ENCODE data around the gene KAZN. TPM values are rescaled to one million over a fixed set of nuclear protein-coding genes. Genes with fewer than 3 reads are reported as not detected.

Gene KAZN
- polyA plus RNA-seq, 1 experiment: 5.5 TPM

- Histone ChIP-seq H3K27me3 (ENCODE audit: control insufficient read depth, insufficient read depth, low read length) (no peaks in the 10 kb centered on the region), H3K36me3 (ENCODE audit: control insufficient read depth, insufficient read depth, low read length) (no peaks in the 10 kb centered on the region; the same call in 1 of the 2 replicates), H3K4me3 (ENCODE audit: low read depth, low read length) (no peak overlapping the region)
- TF ChIP-seq CTCF (IDR thresholded peaks at IDR 0.05; ENCODE audit: insufficient read depth, low read depth, low read length): no peak
- CTCF ChIA-PET: no interaction called here
- POLR2A ChIA-PET: no interaction called here
- no peak for DNase-seq (ENCODE audit: low read depth)
Observed at GRCh38 chr1:14949836-14950713, 351.6 kb downstream of the KAZN start.

- CTCF ChIA-PET: no interaction called here
- H3K27me3 ChIP-seq (ENCODE audit: control insufficient read depth, insufficient read depth, low read length): no peaks in the 10 kb centered on the region
- POLR2A ChIA-PET: no interaction called here
- no peaks in the 10 kb centered on the region; the same call in 1 of the 2 replicates for H3K36me3 ChIP-seq (ENCODE audit: control insufficient read depth, insufficient read depth, low read length)
- DNase-seq (ENCODE audit: low read depth): no peak
- no peak for TF ChIP-seq CTCF (IDR thresholded peaks at IDR 0.05; ENCODE audit: insufficient read depth, low read depth, low read length)
- H3K4me3 ChIP-seq (ENCODE audit: low read depth, low read length): no peak overlapping the region
Observed at GRCh38 chr1:14951766-14952165, 353.3 kb downstream of the KAZN start.

GRCh38 chr1:14952626-14953314 is 354.3 kb downstream of the KAZN start:
- ChIA-PET CTCF (interaction anchor here (0.6 to 1.0 kb wide), 2 partner anchors 10 to 71 kb away, joined by 3 to 4 read pairs; no protein-coding TSS in a partner anchor), POLR2A (no interaction called here)
- H3K27me3 ChIP-seq (ENCODE audit: control insufficient read depth, insufficient read depth, low read length): no peaks in the 10 kb centered on the region
- H3K4me3 ChIP-seq (ENCODE audit: low read depth, low read length): no peak overlapping the region
- no peak for DNase-seq (ENCODE audit: low read depth)
- peaks cover 1% of the 10 kb centered on the region for H3K36me3 ChIP-seq (ENCODE audit: control insufficient read depth, insufficient read depth, low read length)
- TF ChIP-seq CTCF (IDR thresholded peaks at IDR 0.05; ENCODE audit: insufficient read depth, low read depth, low read length): no peak

GRCh38 chr1:14954210-14954609 is 355.7 kb downstream of the KAZN start:
- no peak overlapping the region for H3K4me3 ChIP-seq (ENCODE audit: low read depth, low read length)
- DNase-seq (ENCODE audit: low read depth): no peak
- peaks cover 1% of the 10 kb centered on the region for H3K36me3 ChIP-seq (ENCODE audit: control insufficient read depth, insufficient read depth, low read length)
- no peak for TF ChIP-seq CTCF (IDR thresholded peaks at IDR 0.05; ENCODE audit: insufficient read depth, low read depth, low read length)
- ChIA-PET CTCF (interaction anchor here (0.9 to 1.8 kb wide), 3 partner anchors 10 to 72 kb away, joined by 3 to 5 read pairs (median 3); no protein-coding TSS in a partner anchor), POLR2A (no interaction called here)
- no peaks in the 10 kb centered on the region for H3K27me3 ChIP-seq (ENCODE audit: control insufficient read depth, insufficient read depth, low read length)

GRCh38 chr1:14954930-14955329 is 356.4 kb downstream of the KAZN start:
- no peak for DNase-seq (ENCODE audit: low read depth)
- Histone ChIP-seq H3K27me3 (ENCODE audit: control insufficient read depth, insufficient read depth, low read length) (no peaks in the 10 kb centered on the region), H3K4me3 (ENCODE audit: low read depth, low read length) (no peak overlapping the region), H3K36me3 (ENCODE audit: control insufficient read depth, insufficient read depth, low read length) (peaks cover 1% of the 10 kb centered on the region)
- ChIA-PET POLR2A (interaction anchor here (0.7 kb wide), 1 partner anchor 17 kb away, joined by 4 read pairs; no protein-coding TSS in a partner anchor), CTCF (interaction anchor here (1.8 kb wide), 1 partner anchor 9 kb away, joined by 5 read pairs; no protein-coding TSS in a partner anchor)
- TF ChIP-seq CTCF (IDR thresholded peaks at IDR 0.05; ENCODE audit: insufficient read depth, low read depth, low read length): no peak

All from BJ (cell line).